DND-41 (cell line): ENCODE data around the gene GORASP1.

Experiments
- CTCF ChIP-seq: IDR thresholded peaks from 2 replicates; pipeline ENCODE4 v1.5.1; 2012; ENCODE audit warnings: borderline replicate concordance, low read length, moderate library complexity, mild to moderate bottlenecking; ENCODE audit not compliant: poor library complexity, severe bottlenecking; ENCODE audit errors: extremely low read depth
- EZH2 ChIP-seq: IDR thresholded peaks from 3 replicates; pipeline ENCODE4 v1.6.1; 2012; ENCODE audit warnings: borderline replicate concordance, low read depth, mild to moderate bottlenecking, moderate library complexity, low read length, inconsistent platforms; ENCODE audit not compliant: severe bottlenecking

- TF ChIP-seq CTCF (no peak), EZH2 (no peak)
Observed at GRCh38 chr3:39068556-39068955, 38.9 kb downstream of the GORASP1 start.
